Endodermal cell (in vitro differentiated cells): Measurements from ENCODE around the gene PIK3C3. TPM values are rescaled to one million over a fixed set of nuclear protein-coding genes. Genes with fewer than 3 reads are reported as not detected.

Source experiments
- DNase-seq: peaks from one replicate; pipeline ENCODE4 v3.0.0-alpha.2; 2017
- H3K27ac ChIP-seq: 2 replicates; pipeline ENCODE4 v1.5.1; 2013; ENCODE audit warnings: mild to moderate bottlenecking, low read depth, low read length, moderate library complexity
- H3K27me3 ChIP-seq: 2 replicates; pipeline ENCODE4 v1.6.1; 2013; ENCODE audit warnings: mild to moderate bottlenecking, low read length, moderate library complexity; ENCODE audit not compliant: insufficient read depth, control insufficient read depth, poor library complexity, severe bottlenecking
- H3K36me3 ChIP-seq: 2 replicates; pipeline ENCODE4 v1.7.0; 2013; ENCODE audit warnings: mild to moderate bottlenecking, low read length, moderate library complexity; ENCODE audit not compliant: control insufficient read depth, insufficient read depth
- H3K4me1 ChIP-seq: one replicate; pipeline ENCODE4 v1.7.0; 2013; ENCODE audit warnings: low read length; ENCODE audit not compliant: control insufficient read depth, insufficient read depth
- H3K4me3 ChIP-seq: 2 replicates; pipeline ENCODE4 v1.5.1; 2013; ENCODE audit warnings: mild to moderate bottlenecking, low read length, moderate library complexity
- H3K9ac ChIP-seq: 2 replicates; pipeline ENCODE4 v1.6.1; 2013; ENCODE audit warnings: mild to moderate bottlenecking, low read length, moderate library complexity; ENCODE audit not compliant: poor library complexity, severe bottlenecking; ENCODE audit errors: extremely low read depth
- H3K9me3 ChIP-seq: 2 replicates; pipeline ENCODE4 v1.6.1; 2013; ENCODE audit warnings: mild to moderate bottlenecking, low read length, moderate library complexity; ENCODE audit not compliant: control insufficient read depth
- H3K27ac Mint-ChIP-seq: 2 replicates; pipeline ENCODE4 v1.8.0; 2020; ENCODE audit warnings: mixed read lengths
- H3K27me3 Mint-ChIP-seq: 2 replicates; pipeline ENCODE4 v1.8.0; 2021; ENCODE audit warnings: mild to moderate bottlenecking, mixed read lengths; ENCODE audit not compliant: insufficient read depth
- H3K36me3 Mint-ChIP-seq: 2 replicates; pipeline ENCODE4 v1.8.0; 2020; ENCODE audit warnings: low read depth, mixed read lengths
- H3K4me1 Mint-ChIP-seq: 2 replicates; pipeline ENCODE4 v1.8.0; 2020; ENCODE audit warnings: mixed read lengths
- H3K4me3 Mint-ChIP-seq: 2 replicates; pipeline ENCODE4 v1.8.0; 2020; ENCODE audit warnings: mild to moderate bottlenecking, moderate library complexity, mixed read lengths
- H3K9me3 Mint-ChIP-seq: 2 replicates; pipeline ENCODE4 v1.8.0; 2020; ENCODE audit warnings: mild to moderate bottlenecking, mixed read lengths
- CTCF ChIP-seq: fragments of 200-600 bp; sonication (generic); conservative IDR thresholded peaks from 2 replicates; pipeline ENCODE4 v1.5.0; 2021; ENCODE audit warnings: antibody characterized with exemption, mild to moderate bottlenecking
- WGBS, 2 experiments: methylation state at CpG; one replicate each; pipeline versions ENCODE4 v1.1.5 to v1.1.7; 2013; ENCODE audit warnings: missing lambda C conversion rate in 2 of 2, mixed read lengths in 1 of 2; ENCODE audit not compliant: insufficient coverage in 1 of 2, insufficient read length in 1 of 2; 5-methylcytosine and 5-hydroxymethylcytosine counted together
- total RNA-seq, 2 donors: library from RNA; stranded (reverse); fragmentation: NEBNext Ultra II Directional in 1 of 2; extraction: Animal tissue kit (Norgen Biotek cat#: 25700) in 1 of 2; gene quantifications; 2 replicates in 1 of 2; 3 replicates in 1 of 2; pipeline ENCODE4 v1.2.1, GENCODE V29; 2021

The PIK3C3 gene
- total RNA-seq, 2 donors from 2014 or later, result 47.0 to 64.8 TPM

GRCh38 chr18:42030586-42031182 is 75.7 kb downstream of the PIK3C3 start:
- peak; percentile 83 for DNase-seq
- no peaks in the 10 kb centered on the region for H3K27me3 Mint-ChIP-seq
- no peak overlapping the region for H3K27ac Mint-ChIP-seq
- Histone ChIP-seq H3K27ac (no peak overlapping the region), H3K27me3 (no peaks in the 10 kb centered on the region), H3K4me3 (no peak overlapping the region), H3K36me3 (peaks cover 52% of the 10 kb centered on the region), H3K4me1 (no peaks in the 10 kb centered on the region), H3K9ac (no peak overlapping the region), H3K9me3 (no peaks in the 10 kb centered on the region)
- H3K9me3 Mint-ChIP-seq, result no peaks in the 10 kb centered on the region
- peak; percentile 91 for TF ChIP-seq CTCF
- H3K4me1 Mint-ChIP-seq, result peaks cover 7% of the 10 kb centered on the region
- 70 to 92% methylated on average over 2 to 3 of the region's 3 CpGs for WGBS, 2 experiments
- H3K4me3 Mint-ChIP-seq, result no peak overlapping the region
- peaks cover 48% of the 10 kb centered on the region for H3K36me3 Mint-ChIP-seq

GRCh38 chr18:42032447-42032846 is 77.4 kb downstream of the PIK3C3 start:
- no peaks in the 10 kb centered on the region for H3K27me3 Mint-ChIP-seq
- peaks cover 45% of the 10 kb centered on the region for H3K36me3 Mint-ChIP-seq
- H3K27ac Mint-ChIP-seq, result no peak overlapping the region
- Histone ChIP-seq H3K36me3 (peaks cover 58% of the 10 kb centered on the region), H3K4me3 (no peak overlapping the region), H3K9ac (no peak overlapping the region), H3K4me1 (no peaks in the 10 kb centered on the region), H3K9me3 (no peaks in the 10 kb centered on the region), H3K27me3 (no peaks in the 10 kb centered on the region), H3K27ac (no peak overlapping the region)
- no CpG with 5 or more reads among the region's 1 CpG for WGBS, 2 experiments
- H3K9me3 Mint-ChIP-seq, result no peaks in the 10 kb centered on the region
- no peak for DNase-seq
- peaks cover 7% of the 10 kb centered on the region for H3K4me1 Mint-ChIP-seq
- TF ChIP-seq CTCF, result no peak
- no peak overlapping the region for H3K4me3 Mint-ChIP-seq

GRCh38 chr18:42033137-42033810 is 78.2 kb downstream of the PIK3C3 start:
- Histone ChIP-seq H3K36me3 (peaks cover 66% of the 10 kb centered on the region), H3K4me3 (no peak overlapping the region), H3K9ac (no peak overlapping the region), H3K27ac (no peak overlapping the region), H3K27me3 (no peaks in the 10 kb centered on the region), H3K9me3 (no peaks in the 10 kb centered on the region), H3K4me1 (no peaks in the 10 kb centered on the region)
- peaks cover 51% of the 10 kb centered on the region for H3K36me3 Mint-ChIP-seq
- no peak for TF ChIP-seq CTCF
- no peak for DNase-seq
- no CpG with 5 or more reads among the region's 1 CpG for WGBS, 2 experiments
- H3K27me3 Mint-ChIP-seq, result no peaks in the 10 kb centered on the region
- no peak overlapping the region for H3K27ac Mint-ChIP-seq
- peaks cover 7% of the 10 kb centered on the region for H3K4me1 Mint-ChIP-seq
- H3K9me3 Mint-ChIP-seq, result no peaks in the 10 kb centered on the region
- H3K4me3 Mint-ChIP-seq, result no peak overlapping the region
